GM21528 (cell line): ENCODE data around the gene SHLD1.

ENCODE experiments used
- ATAC-seq: cut with Tn5 transposase; IDR thresholded peaks from one replicate; pipeline ENCODE4 v1.9.1; 2021; ENCODE audit warnings: mild to moderate bottlenecking, moderate library complexity; ENCODE audit not compliant: unreplicated experiment, low FRiP score

Gene SHLD1

GRCh38 chr20:5884465-5885335 lies 134.5 kb downstream of the SHLD1 start:
- ATAC-seq: no peak

DNA sequence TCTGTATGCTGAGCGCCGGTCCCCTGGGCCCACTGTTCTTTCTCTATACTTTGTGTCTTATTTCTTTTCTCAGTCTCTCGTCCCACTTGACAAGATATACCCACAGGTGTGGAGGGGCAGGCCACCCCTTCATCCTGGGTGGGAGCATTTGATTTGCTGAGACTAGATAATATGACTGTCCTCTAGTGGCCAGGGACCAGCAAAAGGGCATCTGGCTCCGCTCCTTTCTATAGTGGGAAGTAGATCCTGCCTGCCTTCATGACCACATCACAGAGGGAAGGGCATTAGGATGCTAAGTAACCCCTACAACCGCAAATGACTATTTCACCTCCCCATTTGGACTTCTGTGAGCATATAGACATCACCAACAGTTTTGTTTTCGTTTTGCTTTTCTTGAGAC lies 135.7 kb downstream of the SHLD1 start:
- ATAC-seq: no peak

GRCh38 chr20:5886788-5887187 lies 136.6 kb downstream of the SHLD1 start:
- no peak for ATAC-seq

DNA sequence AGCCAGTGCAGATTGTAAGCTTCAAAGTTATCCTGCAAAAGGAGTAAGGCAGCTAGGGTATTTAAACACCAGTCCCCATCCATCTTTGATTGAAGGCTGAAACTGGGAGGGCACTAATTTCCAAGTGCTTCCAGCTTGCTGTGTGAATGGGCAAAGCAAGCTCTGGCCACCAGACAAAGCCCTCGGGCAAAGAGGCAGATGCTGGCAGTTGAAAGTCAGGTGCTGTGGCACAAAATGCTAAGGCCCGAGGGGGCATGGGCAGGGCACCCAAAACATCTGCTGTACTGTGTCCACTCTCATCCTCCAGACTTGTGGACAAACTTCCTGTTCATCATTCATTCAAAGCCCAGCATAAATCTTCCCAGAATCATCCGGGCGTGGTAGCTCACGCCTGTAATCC lies 137.2 kb downstream of the SHLD1 start:
- ATAC-seq: no peak

DNA sequence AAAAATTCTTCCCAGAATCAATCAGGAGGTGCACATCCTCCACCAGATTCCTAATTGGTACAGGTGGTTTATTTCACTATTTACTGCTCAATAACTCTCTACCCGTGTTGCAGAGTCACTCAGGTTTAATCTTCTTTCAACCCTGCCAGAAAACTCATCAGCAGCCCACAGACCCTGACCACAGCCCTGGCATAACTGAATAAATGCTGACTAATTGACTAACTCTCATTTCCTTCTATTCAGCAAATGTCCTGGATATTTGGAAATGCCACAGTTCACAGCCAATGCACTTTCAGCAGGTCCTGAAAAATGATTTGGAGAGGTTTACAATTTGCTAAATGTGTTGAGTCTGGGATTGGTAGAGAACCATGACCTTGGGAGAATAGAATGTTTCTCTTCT lies 137.8 kb downstream of the SHLD1 start:
- ATAC-seq: no peak

DNA sequence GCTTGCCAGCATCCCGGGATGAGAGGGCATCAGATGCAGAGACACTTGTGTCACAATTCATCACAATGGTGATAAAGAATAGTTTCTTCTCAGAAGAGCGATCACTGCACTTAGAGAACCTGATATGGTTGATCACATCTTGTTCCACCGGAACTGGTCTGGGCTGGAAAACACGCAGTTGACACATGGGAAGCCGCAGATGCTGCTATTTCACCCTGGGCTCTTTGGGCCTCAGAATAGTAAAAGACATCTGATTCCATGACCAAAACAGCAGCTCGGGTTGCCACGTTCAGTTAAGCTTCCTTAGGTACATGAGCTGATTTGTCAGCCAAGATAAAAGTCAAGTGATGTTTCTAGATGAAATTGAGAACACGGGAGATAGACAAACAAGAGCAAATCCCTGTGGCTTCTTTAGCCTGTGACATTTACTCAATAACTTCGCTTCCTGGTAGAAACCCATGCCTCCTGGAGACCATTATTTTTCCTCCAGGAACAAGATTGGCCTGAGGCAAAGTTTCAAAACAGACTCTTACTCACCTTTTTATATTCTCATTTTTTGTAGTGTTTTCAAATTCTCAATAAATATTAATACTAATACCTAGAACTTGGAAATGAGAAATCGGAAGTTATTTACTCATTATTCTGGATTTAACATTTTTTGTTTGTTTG lies 140.7 kb downstream of the SHLD1 start:
- ATAC-seq: no peak

- no peak for ATAC-seq
Measured at GRCh38 chr20:5893052-5893451, 142.9 kb downstream of the SHLD1 start.

DNA sequence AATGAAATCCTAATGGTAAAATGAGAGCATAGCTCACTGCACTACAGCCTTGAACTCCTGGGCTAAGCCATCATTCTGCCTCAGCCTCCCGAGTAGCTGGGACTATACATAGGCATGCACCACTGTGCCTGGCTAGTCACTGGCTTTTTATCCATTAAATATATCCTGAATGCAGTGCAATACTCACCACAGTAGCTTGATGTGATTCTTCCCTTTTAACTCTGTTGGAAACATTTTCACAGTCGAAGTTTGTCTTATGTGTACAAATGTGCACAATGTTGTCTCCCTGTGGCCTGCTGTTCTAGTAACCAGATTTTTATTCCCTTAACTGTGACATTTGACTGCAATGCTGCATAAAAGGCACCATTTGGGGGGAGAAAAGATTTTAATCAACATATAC lies 143.4 kb downstream of the SHLD1 start:
- no peak for ATAC-seq

- no peak for ATAC-seq
Measured at GRCh38 chr20:5895626-5896025, 145.4 kb downstream of the SHLD1 start.

- ATAC-seq: no peak
Measured at GRCh38 chr20:5899444-5899843, 149.2 kb downstream of the SHLD1 start.

DNA sequence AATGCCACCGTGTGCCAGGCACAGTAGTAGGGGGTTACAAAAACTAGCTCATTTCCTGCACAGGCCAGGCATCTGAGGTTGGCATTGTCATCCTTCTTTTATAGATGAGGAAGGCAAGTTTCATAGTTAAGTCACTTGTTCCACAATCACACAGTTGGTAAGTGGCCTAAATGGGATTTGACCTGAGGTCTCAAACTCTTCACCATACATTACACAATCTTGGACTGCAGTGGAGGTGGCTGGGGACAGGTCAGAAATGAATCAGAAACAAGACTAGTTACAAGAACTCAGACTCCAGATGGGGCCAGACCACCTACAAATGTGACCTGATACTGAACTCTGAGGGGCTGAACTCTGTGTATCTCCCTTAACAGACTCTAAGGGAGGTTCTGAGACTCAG lies 150.7 kb downstream of the SHLD1 start:
- no peak for ATAC-seq

DNA sequence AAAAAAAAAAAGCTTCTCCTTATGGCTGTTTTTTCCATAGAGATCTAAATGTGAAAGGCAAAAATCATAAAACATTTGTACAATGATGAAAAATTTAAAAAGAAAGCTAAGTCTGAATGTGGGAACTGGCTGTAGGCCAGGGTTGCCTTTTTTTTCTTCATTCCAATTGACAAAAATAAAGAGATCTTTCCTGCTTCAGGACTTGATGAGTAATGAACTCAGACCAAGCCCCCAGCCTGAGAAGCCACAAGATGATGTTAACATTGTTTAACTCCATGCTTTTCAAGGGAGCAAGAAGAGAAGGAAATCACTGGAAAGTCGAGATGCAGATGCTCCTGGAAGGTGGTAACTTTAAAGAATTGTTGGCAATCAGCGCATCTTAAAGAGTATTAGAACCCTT lies 158.8 kb downstream of the SHLD1 start:
- ATAC-seq: no peak

GRCh38 chr20:5910186-5910585 lies 160.0 kb downstream of the SHLD1 start:
- ATAC-seq: no peak

- no peak for ATAC-seq
Measured at GRCh38 chr20:5913166-5913565, 163.0 kb downstream of the SHLD1 start.
